GM12874 (cell line): ENCODE measurements around the gene ISOC2.

Experiments
- CTCF ChIP-seq: IDR thresholded peaks from 2 replicates; pipeline ENCODE4 v1.5.1; 2011; ENCODE audit warnings: low read depth, mild to moderate bottlenecking, control low read depth, low read length, moderate library complexity; ENCODE audit not compliant: insufficient read depth

The ISOC2 gene

GRCh38 chr19:55486971-55487923, 25.8 kb upstream of the ISOC2 start:
- no peak for TF ChIP-seq CTCF

- TF ChIP-seq CTCF = no peak
Observed at GRCh38 chr19:55486043-55486970, 24.9 kb upstream of the ISOC2 start.

GRCh38 chr19:55485439-55486011, 24.1 kb upstream of the ISOC2 start:
- TF ChIP-seq CTCF = no peak

- TF ChIP-seq CTCF = no peak
Observed at GRCh38 chr19:55484593-55485438, 23.4 kb upstream of the ISOC2 start, which contains the start of gene NAT14. TSS of gene NAT14 (plus strand) at chr19:55485188. CDS start at chr19:55485709, 521 bp downstream.

- TF ChIP-seq CTCF = no peak
Observed at GRCh38 chr19:55483706-55484592, 22.5 kb upstream of the ISOC2 start.
